ENCODE measurements around the gene LPIN3.
A peak's percentile ranks its signal among the peaks of the same experiment; 100 is the strongest.

The LPIN3 gene

DNA sequence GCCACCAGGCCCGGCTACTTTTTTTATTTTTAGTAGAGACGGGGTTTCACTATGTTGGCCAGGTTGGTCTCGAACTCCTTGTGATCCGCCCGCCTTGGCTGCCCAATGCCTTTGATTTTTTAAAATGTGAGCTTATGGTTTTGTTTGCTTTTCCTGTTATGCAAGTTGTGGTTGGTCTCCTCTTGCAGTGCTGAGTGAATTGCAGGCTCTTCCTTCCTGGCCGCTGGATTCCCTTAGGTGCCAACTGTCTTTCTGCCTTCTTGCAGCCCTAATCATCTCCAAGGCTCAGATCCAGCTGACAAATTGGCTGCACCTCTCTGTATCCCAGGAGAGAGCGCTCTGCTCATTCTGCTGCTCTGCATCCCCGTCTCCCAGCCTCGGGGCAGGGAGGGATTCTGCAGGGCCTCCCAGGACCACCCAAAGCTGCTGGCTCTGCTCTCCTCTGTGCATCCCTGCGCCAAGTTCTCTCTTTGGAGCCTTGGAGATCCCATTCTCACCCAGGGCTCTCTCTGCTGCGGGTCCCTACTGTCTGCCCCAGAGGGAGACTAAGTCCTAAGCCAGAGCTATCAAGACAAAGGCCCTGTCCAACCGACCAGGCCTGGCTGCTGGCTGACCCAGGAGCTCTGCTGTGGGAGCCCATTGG is 40.1 kb downstream of the LPIN3 start:
- Histone ChIP-seq H3K4me2 (ENCODE audit: low read depth, low read length, poor library complexity, severe bottlenecking) (peak overlapping the region; percentile 48), H3K9me2 (replicated peaks; ENCODE audit: low read depth, low read length) (no peaks in the 10 kb centered on the region), H3K9ac (ENCODE audit: low read depth, low read length, poor library complexity, severe bottlenecking) (no peak overlapping the region), H3K27me3 (ENCODE audit: insufficient read depth, low read length, poor library complexity, severe bottlenecking) (no peaks in the 10 kb centered on the region), H3K9me3 (ENCODE audit: insufficient read depth, low read depth, low read length) (no peaks in the 10 kb centered on the region), H3K4me1 (ENCODE audit: insufficient read depth, low read length, poor library complexity, severe bottlenecking) (peaks cover 23% of the 10 kb centered on the region), H3K79me2 (ENCODE audit: insufficient read depth, low read length) (no peaks in the 10 kb centered on the region), H3K36me3 (ENCODE audit: insufficient read depth, low read length) (no peaks in the 10 kb centered on the region), H3K4me3 (ENCODE audit: low read length, poor library complexity, severe bottlenecking) (no peak overlapping the region), H3F3A (ENCODE audit: low read depth) (no peaks in the 10 kb centered on the region; the same call in 1 of the 2 replicates), H2AFZ (ENCODE audit: low read length) (no peak overlapping the region), H4K20me1 (ENCODE audit: insufficient read depth, low read length, poor library complexity, severe bottlenecking) (no peaks in the 10 kb centered on the region)
- TF ChIP-seq, protein P1, sequence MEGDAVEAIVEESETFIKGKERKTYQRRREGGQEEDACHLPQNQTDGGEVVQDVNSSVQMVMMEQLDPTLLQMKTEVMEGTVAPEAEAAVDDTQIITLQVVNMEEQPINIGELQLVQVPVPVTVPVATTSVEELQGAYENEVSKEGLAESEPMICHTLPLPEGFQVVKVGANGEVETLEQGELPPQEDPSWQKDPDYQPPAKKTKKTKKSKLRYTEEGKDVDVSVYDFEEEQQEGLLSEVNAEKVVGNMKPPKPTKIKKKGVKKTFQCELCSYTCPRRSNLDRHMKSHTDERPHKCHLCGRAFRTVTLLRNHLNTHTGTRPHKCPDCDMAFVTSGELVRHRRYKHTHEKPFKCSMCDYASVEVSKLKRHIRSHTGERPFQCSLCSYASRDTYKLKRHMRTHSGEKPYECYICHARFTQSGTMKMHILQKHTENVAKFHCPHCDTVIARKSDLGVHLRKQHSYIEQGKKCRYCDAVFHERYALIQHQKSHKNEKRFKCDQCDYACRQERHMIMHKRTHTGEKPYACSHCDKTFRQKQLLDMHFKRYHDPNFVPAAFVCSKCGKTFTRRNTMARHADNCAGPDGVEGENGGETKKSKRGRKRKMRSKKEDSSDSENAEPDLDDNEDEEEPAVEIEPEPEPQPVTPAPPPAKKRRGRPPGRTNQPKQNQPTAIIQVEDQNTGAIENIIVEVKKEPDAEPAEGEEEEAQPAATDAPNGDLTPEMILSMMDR (conservative IDR thresholded peaks at IDR 0.05; ENCODE audit: low read length) = no peak
- no peak for TF ChIP-seq EZH2phosphoT487 (IDR thresholded peaks at IDR 0.05; ENCODE audit: borderline replicate concordance)

DNA sequence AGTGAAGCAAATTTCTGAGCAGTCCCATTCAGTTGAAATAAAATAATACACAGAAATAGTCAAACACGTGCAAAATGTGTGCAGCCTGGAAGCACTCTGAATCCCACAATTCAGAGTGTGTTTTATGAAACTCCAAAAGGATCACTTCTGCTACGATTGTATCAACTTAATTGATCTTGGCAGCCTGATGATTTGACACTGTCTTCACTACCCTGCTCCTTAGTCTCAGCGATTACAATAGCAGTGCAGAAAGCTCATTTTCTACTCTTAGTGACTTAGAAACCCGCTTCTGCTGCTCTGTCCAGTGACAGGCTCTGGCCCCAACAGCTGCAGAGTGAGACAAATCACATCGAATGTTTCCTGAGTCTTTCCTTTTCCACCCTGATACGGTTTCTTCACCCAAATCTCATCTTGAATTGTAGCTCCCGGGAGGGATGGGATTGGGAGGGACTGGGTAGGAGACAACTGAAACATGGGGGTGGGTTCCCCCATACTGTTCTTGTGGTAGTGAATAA is 42.2 kb downstream of the LPIN3 start:
- Histone ChIP-seq H3K79me2 (ENCODE audit: insufficient read depth, low read length) (no peaks in the 10 kb centered on the region), H3K4me2 (ENCODE audit: low read depth, low read length, poor library complexity, severe bottlenecking) (no peak overlapping the region), H3K9ac (ENCODE audit: low read depth, low read length, poor library complexity, severe bottlenecking) (no peak overlapping the region), H3K9me2 (replicated peaks; ENCODE audit: low read depth, low read length) (no peaks in the 10 kb centered on the region), H4K20me1 (ENCODE audit: insufficient read depth, low read length, poor library complexity, severe bottlenecking) (no peaks in the 10 kb centered on the region), H3K9me3 (ENCODE audit: insufficient read depth, low read depth, low read length) (no peaks in the 10 kb centered on the region), H3K36me3 (ENCODE audit: insufficient read depth, low read length) (no peaks in the 10 kb centered on the region), H3K4me1 (ENCODE audit: insufficient read depth, low read length, poor library complexity, severe bottlenecking) (peaks cover 23% of the 10 kb centered on the region), H3K4me3 (ENCODE audit: low read length, poor library complexity, severe bottlenecking) (no peak overlapping the region), H3K27me3 (ENCODE audit: insufficient read depth, low read length, poor library complexity, severe bottlenecking) (no peaks in the 10 kb centered on the region), H2AFZ (ENCODE audit: low read length) (no peak overlapping the region), H3F3A (ENCODE audit: low read depth) (no peaks in the 10 kb centered on the region; the same call in 1 of the 2 replicates)
- TF ChIP-seq, protein P1 (conservative IDR thresholded peaks at IDR 0.05; ENCODE audit: low read length) = no peak
- TF ChIP-seq EZH2phosphoT487 (IDR thresholded peaks at IDR 0.05; ENCODE audit: borderline replicate concordance) = no peak

DNA sequence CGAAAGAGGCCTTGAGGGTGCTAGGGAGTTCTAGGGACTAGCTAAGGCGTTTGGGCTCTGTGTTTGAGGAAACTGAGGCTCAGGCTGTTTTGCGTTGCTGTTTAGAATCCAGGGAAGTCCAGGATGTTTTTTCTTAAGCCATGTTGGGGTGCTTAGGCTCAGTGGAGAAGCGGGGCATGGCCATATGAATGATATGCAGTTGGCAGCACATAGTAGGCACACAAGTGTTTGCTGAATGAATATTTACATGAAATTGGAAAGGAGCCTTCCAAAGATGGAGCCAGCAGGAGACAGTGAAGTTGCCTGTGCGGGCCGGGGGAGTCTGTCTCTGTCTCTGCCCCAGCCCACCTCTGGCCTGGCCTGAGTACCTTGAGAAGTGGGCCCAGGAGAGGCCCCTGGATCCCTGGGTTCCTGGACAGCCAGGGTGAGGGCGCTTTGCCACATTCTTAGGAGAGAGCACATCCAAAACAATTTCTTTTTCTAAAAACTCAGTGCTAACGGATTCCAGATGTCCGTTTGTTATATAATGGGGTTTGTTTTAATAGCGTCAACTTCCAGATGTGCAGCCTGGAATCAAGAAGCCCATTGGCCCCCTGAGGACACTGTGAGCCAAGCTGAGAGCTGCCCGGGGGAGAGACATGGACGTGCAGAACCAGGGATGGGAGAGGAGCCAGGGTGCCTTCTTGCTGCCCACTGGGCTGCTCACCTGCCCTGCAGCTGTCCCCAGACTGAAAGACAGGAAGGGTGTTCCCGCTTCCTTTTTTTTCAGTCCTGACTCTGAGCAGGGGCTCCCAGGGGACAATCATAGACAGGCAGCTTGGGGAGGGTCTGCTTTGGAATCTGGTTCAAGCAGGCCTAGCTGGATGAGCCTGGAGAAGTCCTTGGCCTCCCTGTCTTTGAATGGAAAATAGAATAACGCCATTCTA is 46.1 kb downstream of the LPIN3 start:
- TF ChIP-seq, protein P1 (conservative IDR thresholded peaks at IDR 0.05; ENCODE audit: low read length) = no peak
- TF ChIP-seq EZH2phosphoT487 (IDR thresholded peaks at IDR 0.05; ENCODE audit: borderline replicate concordance) = no peak
- H3K9me3 ChIP-seq (ENCODE audit: insufficient read depth, low read depth, low read length) = no peaks in the 10 kb centered on the region
- no peak overlapping the region for H2AFZ ChIP-seq (ENCODE audit: low read length)
- H3F3A ChIP-seq (ENCODE audit: low read depth) = no peaks in the 10 kb centered on the region
- no peak overlapping the region for H3K4me2 ChIP-seq (ENCODE audit: low read depth, low read length, poor library complexity, severe bottlenecking)
- H3K4me1 ChIP-seq (ENCODE audit: insufficient read depth, low read length, poor library complexity, severe bottlenecking) = peaks cover 4% of the 10 kb centered on the region
- H3K79me2 ChIP-seq (ENCODE audit: insufficient read depth, low read length) = no peaks in the 10 kb centered on the region
- no peaks in the 10 kb centered on the region for H3K36me3 ChIP-seq (ENCODE audit: insufficient read depth, low read length)
- no peak overlapping the region for H3K4me3 ChIP-seq (ENCODE audit: low read length, poor library complexity, severe bottlenecking)
- no peaks in the 10 kb centered on the region for H3K27me3 ChIP-seq (ENCODE audit: insufficient read depth, low read length, poor library complexity, severe bottlenecking)
- H4K20me1 ChIP-seq (ENCODE audit: insufficient read depth, low read length, poor library complexity, severe bottlenecking) = no peaks in the 10 kb centered on the region
- H3K9ac ChIP-seq (ENCODE audit: low read depth, low read length, poor library complexity, severe bottlenecking) = no peak overlapping the region
- no peaks in the 10 kb centered on the region for H3K9me2 ChIP-seq (replicated peaks; ENCODE audit: low read depth, low read length)
